Hepatocyte (in vitro differentiated cells): Measurements from ENCODE around the gene C22orf39. TPM values are rescaled to one million over a fixed set of nuclear protein-coding genes. Genes with fewer than 3 reads are reported as not detected.

Experiments
- DNase-seq: peaks from one replicate; pipeline ENCODE4 v3.0.0-alpha.2; 2016; ENCODE audit warnings: low spot score
- H2AFZ ChIP-seq: fragments of 200-600 bp; sonication (generic); 2 replicates; pipeline ENCODE4 v1.6.0; 2016; ENCODE audit warnings: antibody characterized with exemption, mild to moderate bottlenecking
- H3K27ac ChIP-seq: fragments of 200-600 bp; sonication (generic); 2 replicates; pipeline ENCODE4 v1.5.1; 2016; ENCODE audit warnings: mild to moderate bottlenecking
- H3K27me3 ChIP-seq: fragments of 200-600 bp; sonication (generic); 2 replicates; pipeline ENCODE4 v1.6.1; 2016
- H3K36me3 ChIP-seq: fragments of 200-600 bp; sonication (generic); replicated peaks from 2 replicates; pipeline ENCODE4 v1.5.1; 2016; ENCODE audit warnings: low read depth; ENCODE audit not compliant: insufficient read depth
- H3K4me1 ChIP-seq: fragments of 200-600 bp; sonication (generic); 2 replicates; pipeline ENCODE4 v1.5.1; 2016; ENCODE audit warnings: mild to moderate bottlenecking, moderate library complexity; ENCODE audit not compliant: insufficient read depth
- H3K4me2 ChIP-seq: fragments of 200-600 bp; sonication (generic); 2 replicates; pipeline ENCODE4 v1.6.0; 2016
- H3K4me3 ChIP-seq: fragments of 200-600 bp; sonication (generic); 2 replicates; pipeline ENCODE4 v1.5.1; 2016; ENCODE audit warnings: mild to moderate bottlenecking
- H3K79me2 ChIP-seq: fragments of 200-600 bp; sonication (generic); 2 replicates; pipeline ENCODE4 v1.6.0; 2017; ENCODE audit warnings: mild to moderate bottlenecking
- H3K9me2 ChIP-seq: fragments of 200-600 bp; sonication (generic); replicated peaks from 2 replicates; pipeline ENCODE4 v1.6.0; 2017; ENCODE audit warnings: mild to moderate bottlenecking; ENCODE audit not compliant: insufficient read depth
- H3K9me3 ChIP-seq: fragments of 200-600 bp; sonication (generic); 2 replicates; pipeline ENCODE4 v1.5.1; 2016; ENCODE audit warnings: low read depth, mild to moderate bottlenecking
- H4K20me1 ChIP-seq: fragments of 200-600 bp; sonication (generic); 2 replicates; pipeline ENCODE4 v1.6.0; 2016; ENCODE audit warnings: mild to moderate bottlenecking; ENCODE audit not compliant: insufficient read depth, poor library complexity, severe bottlenecking
- EZH2 ChIP-seq: fragments of 200-600 bp; sonication (generic); IDR thresholded peaks from 2 replicates; pipeline ENCODE4 v1.6.1; 2016; ENCODE audit warnings: antibody characterized with exemption, mild to moderate bottlenecking, borderline replicate concordance
- EZH2phosphoT487 ChIP-seq: fragments of 200-600 bp; sonication (generic); IDR thresholded peaks from one replicate; pipeline ENCODE4 v1.6.1; 2018; ENCODE audit warnings: antibody characterized with exemption, mild to moderate bottlenecking, low read depth, moderate library complexity; ENCODE audit not compliant: unreplicated experiment, severe bottlenecking
- WGBS: methylation state at CpG from one replicate; pipeline ENCODE4 v1.1.6; 2016; ENCODE audit warnings: low lambda C conversion rate; ENCODE audit errors: missing lambda C conversion rate; 5-methylcytosine and 5-hydroxymethylcytosine counted together
- polyA plus RNA-seq: library from polyadenylated mRNA; unstranded; fragments of >200 nt; fragmentation: Nextera tagmentation; extraction: Ambion mirVana; gene quantifications from 2 replicates; pipeline ENCODE4 v1.2.1, GENCODE V29; 2016
- total RNA-seq: library from RNA; depleted of rRNA; stranded (reverse); fragments of >200 nt; gene quantifications from 2 replicates; pipeline ENCODE4 v1.2.3, GENCODE V29; 2014
- TF ChIP-seq, protein P1 (sequence below): fragments of 200-600 bp; sonication (generic); IDR thresholded peaks from 2 replicates; pipeline ENCODE4 v1.5.1; 2016; ENCODE audit warnings: antibody characterized with exemption, mild to moderate bottlenecking; ENCODE audit not compliant: poor library complexity

The C22orf39 gene
- total and polyA plus RNA-seq, 2 experiments from 2014 or later = 29.5 to 32.4 TPM

DNA sequence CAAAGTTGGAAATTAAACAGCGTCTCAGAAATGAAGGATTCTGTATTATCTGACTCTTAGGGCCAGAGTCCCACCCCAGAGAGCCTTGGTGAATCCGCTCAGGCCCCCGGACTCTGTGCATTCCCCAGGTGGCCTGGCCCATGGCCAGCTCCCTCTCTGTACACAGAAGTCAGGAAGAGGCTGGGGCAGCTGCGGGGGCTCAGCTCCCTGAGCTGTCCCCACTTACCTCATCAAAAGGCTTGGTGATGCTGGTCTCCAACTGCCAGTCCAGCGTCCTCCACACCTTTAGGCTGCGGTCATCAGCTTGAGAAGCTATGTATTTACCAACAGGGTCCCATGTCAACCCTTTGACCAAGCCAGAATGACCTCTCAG, 51.0 kb downstream of the C22orf39 start:
- DNase-seq = no peak
- Histone ChIP-seq H4K20me1 (no peaks in the 10 kb centered on the region), H3K27ac (no peak overlapping the region), H3K4me3 (no peak overlapping the region), H3K9me3 (no peaks in the 10 kb centered on the region), H3K36me3 (no peaks in the 10 kb centered on the region), H3K4me2 (no peak overlapping the region), H2AFZ (no peak overlapping the region), H3K4me1 (no peaks in the 10 kb centered on the region), H3K9me2 (no peaks in the 10 kb centered on the region), H3K27me3 (no peaks in the 10 kb centered on the region), H3K79me2 (no peaks in the 10 kb centered on the region)
- TF ChIP-seq EZH2 (no peak), EZH2phosphoT487 (no peak)
- TF ChIP-seq, protein P1, sequence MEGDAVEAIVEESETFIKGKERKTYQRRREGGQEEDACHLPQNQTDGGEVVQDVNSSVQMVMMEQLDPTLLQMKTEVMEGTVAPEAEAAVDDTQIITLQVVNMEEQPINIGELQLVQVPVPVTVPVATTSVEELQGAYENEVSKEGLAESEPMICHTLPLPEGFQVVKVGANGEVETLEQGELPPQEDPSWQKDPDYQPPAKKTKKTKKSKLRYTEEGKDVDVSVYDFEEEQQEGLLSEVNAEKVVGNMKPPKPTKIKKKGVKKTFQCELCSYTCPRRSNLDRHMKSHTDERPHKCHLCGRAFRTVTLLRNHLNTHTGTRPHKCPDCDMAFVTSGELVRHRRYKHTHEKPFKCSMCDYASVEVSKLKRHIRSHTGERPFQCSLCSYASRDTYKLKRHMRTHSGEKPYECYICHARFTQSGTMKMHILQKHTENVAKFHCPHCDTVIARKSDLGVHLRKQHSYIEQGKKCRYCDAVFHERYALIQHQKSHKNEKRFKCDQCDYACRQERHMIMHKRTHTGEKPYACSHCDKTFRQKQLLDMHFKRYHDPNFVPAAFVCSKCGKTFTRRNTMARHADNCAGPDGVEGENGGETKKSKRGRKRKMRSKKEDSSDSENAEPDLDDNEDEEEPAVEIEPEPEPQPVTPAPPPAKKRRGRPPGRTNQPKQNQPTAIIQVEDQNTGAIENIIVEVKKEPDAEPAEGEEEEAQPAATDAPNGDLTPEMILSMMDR = no peak
- 93% methylated on average over 6 of the region's 6 CpGs for WGBS

DNA sequence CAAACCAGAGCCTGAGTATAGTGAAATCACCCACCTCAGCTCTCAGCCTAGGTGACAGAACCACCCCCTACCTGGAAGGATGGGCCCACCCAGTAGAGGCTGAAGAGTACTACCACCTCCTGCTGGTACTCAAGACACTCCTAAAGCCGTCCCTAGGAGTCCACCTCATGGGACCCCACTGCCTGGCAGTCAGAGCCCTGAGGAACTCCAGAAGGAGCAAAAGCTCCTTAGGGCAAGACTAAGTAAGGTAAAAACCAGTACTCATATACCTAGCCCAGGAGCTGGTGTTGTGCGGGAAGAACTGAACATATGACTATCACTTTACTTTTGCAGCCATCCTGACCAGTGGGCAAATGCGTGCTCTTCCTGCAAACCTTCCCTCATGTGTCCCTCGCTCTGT, 52.2 kb downstream of the C22orf39 start:
- H3K79me2 ChIP-seq = no peaks in the 10 kb centered on the region
- H3K4me2 ChIP-seq = no peak overlapping the region
- no peaks in the 10 kb centered on the region for H3K9me2 ChIP-seq
- no peak for DNase-seq
- no peak overlapping the region for H3K4me3 ChIP-seq
- 98% methylated on average over 4 of the region's 4 CpGs for WGBS
- H3K27ac ChIP-seq = no peak overlapping the region
- no peaks in the 10 kb centered on the region for H3K27me3 ChIP-seq
- no peak overlapping the region for H2AFZ ChIP-seq
- no peak for TF ChIP-seq EZH2
- TF ChIP-seq, protein P1 = no peak
- no peaks in the 10 kb centered on the region for H4K20me1 ChIP-seq
- no peaks in the 10 kb centered on the region for H3K4me1 ChIP-seq
- H3K36me3 ChIP-seq = no peaks in the 10 kb centered on the region
- no peaks in the 10 kb centered on the region for H3K9me3 ChIP-seq

DNA sequence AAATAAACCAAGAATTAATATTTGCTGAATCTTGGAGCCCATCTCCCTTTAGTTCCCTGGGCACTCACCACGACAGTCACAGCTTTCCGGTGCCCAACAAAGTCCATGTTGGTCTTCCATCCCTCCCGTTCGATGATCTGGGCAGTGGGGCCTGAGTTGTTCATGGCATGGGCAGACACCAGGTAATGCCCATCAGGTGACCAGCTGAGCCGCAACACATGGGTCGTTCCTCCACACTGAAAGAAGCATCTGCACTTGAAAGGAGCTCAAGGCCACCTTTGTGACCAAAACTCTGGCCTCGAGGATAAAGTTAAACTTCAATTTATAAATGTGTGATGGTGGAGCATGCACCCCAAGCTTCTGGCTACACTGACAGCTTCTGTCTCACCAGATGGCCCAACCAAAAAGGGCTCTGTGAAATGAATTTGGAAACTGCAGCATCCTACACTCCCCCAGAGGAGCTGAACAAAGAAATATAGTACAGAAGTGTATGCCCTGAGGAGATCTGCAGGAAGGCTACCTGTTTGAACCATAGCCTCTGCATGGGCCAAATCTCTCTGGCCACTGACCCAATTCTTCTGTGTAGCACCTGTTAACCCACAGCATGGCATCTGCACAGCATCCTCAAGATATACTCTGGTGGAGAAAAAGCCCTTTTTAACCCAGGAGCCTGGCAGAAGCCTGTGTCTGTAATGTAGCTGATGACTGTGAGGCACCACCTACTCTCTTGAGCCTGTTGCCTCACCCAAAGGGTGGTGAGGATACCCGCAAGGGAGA, 53.0 kb downstream of the C22orf39 start:
- TF ChIP-seq EZH2 (no peak), EZH2phosphoT487 (no peak)
- TF ChIP-seq, protein P1 = no peak
- WGBS = 97% methylated on average over 8 of the region's 8 CpGs
- Histone ChIP-seq H3K4me3 (no peak overlapping the region), H3K27ac (no peak overlapping the region), H3K79me2 (no peaks in the 10 kb centered on the region), H3K9me3 (no peaks in the 10 kb centered on the region), H3K4me2 (no peak overlapping the region), H4K20me1 (no peaks in the 10 kb centered on the region), H3K4me1 (no peaks in the 10 kb centered on the region), H3K9me2 (no peaks in the 10 kb centered on the region), H3K36me3 (no peaks in the 10 kb centered on the region), H3K27me3 (no peaks in the 10 kb centered on the region), H2AFZ (no peak overlapping the region)
- DNase-seq = no peak
